Neural cell (in vitro differentiated cells): ENCODE measurements around the gene SCD. TPM values are rescaled to one million over a fixed set of nuclear protein-coding genes. Genes with fewer than 3 reads are reported as not detected.

Source experiments
- H2AFZ ChIP-seq: fragments of 200-600, 300-800 bp; sonication (generic), shearing (Covaris generic); 2 replicates; pipeline ENCODE4 v1.6.0; 2014; ENCODE audit warnings: low read depth, mild to moderate bottlenecking, antibody characterized with exemption, low read length, moderate library complexity
- H3F3A ChIP-seq: fragments of 200-600 bp; shearing (Covaris generic); 2 replicates; pipeline ENCODE4 v1.6.1; 2016; ENCODE audit warnings: mild to moderate bottlenecking, moderate library complexity, mixed read lengths, antibody characterized with exemption, low read length; ENCODE audit not compliant: insufficient read depth, poor library complexity, severe bottlenecking
- H3K27ac ChIP-seq: fragments of 200-600, 300-800 bp; sonication (generic), shearing (Covaris generic); 2 replicates; pipeline ENCODE4 v1.5.1; 2014; ENCODE audit warnings: mild to moderate bottlenecking, low read length, moderate library complexity
- H3K27me3 ChIP-seq: fragments of 300-800, 200-600 bp; sonication (generic), shearing (Covaris generic); 2 replicates; pipeline ENCODE4 v1.6.0; 2014; ENCODE audit warnings: mild to moderate bottlenecking, low read depth, low read length, moderate library complexity; ENCODE audit not compliant: insufficient read depth
- H3K36me3 ChIP-seq: fragments of 300-800, 200-600 bp; sonication (generic), shearing (Covaris generic); 2 replicates; pipeline ENCODE4 v1.5.1; 2014; ENCODE audit warnings: mild to moderate bottlenecking, antibody characterized with exemption, low read length, moderate library complexity; ENCODE audit not compliant: insufficient read depth
- H3K4me2 ChIP-seq: fragments of 300-800, 200-600 bp; sonication (generic), shearing (Covaris generic); 2 replicates; pipeline ENCODE4 v1.6.0; 2014; ENCODE audit warnings: mild to moderate bottlenecking, low read length
- H3K4me3 ChIP-seq: fragments of 300-800, 200-600 bp; sonication (generic), shearing (Covaris generic); 2 replicates; pipeline ENCODE4 v1.5.1; 2014; ENCODE audit warnings: mild to moderate bottlenecking, low read length, moderate library complexity
- H3K79me2 ChIP-seq: fragments of 200-600 bp; shearing (Covaris generic); replicated peaks from 2 replicates; pipeline ENCODE4 v1.6.0; 2014; ENCODE audit warnings: mild to moderate bottlenecking, low read length, moderate library complexity; ENCODE audit not compliant: insufficient read depth
- H3K9ac ChIP-seq: fragments of 300-800, 200-600 bp; sonication (generic), shearing (Covaris generic); 2 replicates; pipeline ENCODE4 v1.6.1; 2016; ENCODE audit warnings: mild to moderate bottlenecking, low read length, mixed read lengths
- H3K9me2 ChIP-seq: fragments of 200-600 bp; shearing (Covaris generic); 2 replicates; pipeline ENCODE4 v1.6.1; 2016; ENCODE audit warnings: mild to moderate bottlenecking, low read length, mixed read lengths; ENCODE audit not compliant: insufficient read depth
- H3K9me3 ChIP-seq: fragments of 200-600, 300-800 bp; sonication (generic), shearing (Covaris generic); 2 replicates; pipeline ENCODE4 v1.6.1; 2016; ENCODE audit warnings: mild to moderate bottlenecking, mixed run types, low read length, moderate library complexity, mixed read lengths
- H4K20me1 ChIP-seq: fragments of 200-600 bp; shearing (Covaris generic); 2 replicates; pipeline ENCODE4 v1.6.1; 2016; ENCODE audit warnings: mild to moderate bottlenecking, mixed run types; ENCODE audit not compliant: insufficient read depth
- EP300 ChIP-seq: fragments of 450-650 bp; conservative IDR thresholded peaks from 2 replicates; pipeline ENCODE4 v1.6.1; 2014; ENCODE audit warnings: antibody characterized with exemption, mild to moderate bottlenecking, moderate library complexity; ENCODE audit not compliant: poor library complexity, severe bottlenecking
- EZH2 ChIP-seq: fragments of 200-600, 300-800 bp; shearing (Covaris generic), sonication (generic); IDR thresholded peaks from 2 replicates; pipeline ENCODE4 v1.6.1; 2014; ENCODE audit warnings: antibody characterized with exemption, low read length, borderline replicate concordance, mild to moderate bottlenecking; ENCODE audit not compliant: insufficient read depth, poor library complexity, severe bottlenecking
- MXI1 ChIP-seq: fragments of 450-650 bp; conservative IDR thresholded peaks from 2 replicates; pipeline ENCODE4 v1.6.1; 2014; ENCODE audit warnings: antibody characterized with exemption, mild to moderate bottlenecking; ENCODE audit not compliant: poor library complexity, severe bottlenecking
- POLR2AphosphoS5 ChIP-seq: IDR thresholded peaks from 2 replicates; pipeline ENCODE4 v1.6.1; 2012
- RAD21 ChIP-seq: fragments of 450-650 bp; conservative IDR thresholded peaks from 2 replicates; pipeline ENCODE4 v1.6.1; 2014; ENCODE audit warnings: antibody characterized with exemption, mild to moderate bottlenecking, moderate library complexity
- REST ChIP-seq: IDR thresholded peaks from 2 replicates; pipeline ENCODE4 v1.6.1; 2012; ENCODE audit warnings: borderline replicate concordance
- SMC3 ChIP-seq: fragments of 450-650 bp; conservative IDR thresholded peaks from 2 replicates; pipeline ENCODE4 v1.6.1; 2014; ENCODE audit warnings: antibody characterized with exemption, mild to moderate bottlenecking, moderate library complexity; ENCODE audit not compliant: poor library complexity
- TAF1 ChIP-seq: IDR thresholded peaks from 2 replicates; pipeline ENCODE4 v1.6.1; 2012; ENCODE audit warnings: low read depth
- polyA plus RNA-seq: library from polyadenylated mRNA; depleted of rRNA; stranded (reverse); fragments of >200 nt; gene quantifications from 2 replicates; pipeline ENCODE4 v1.2.3, GENCODE V29; 2014
- TF ChIP-seq, protein P1 (sequence below): fragments of 450-650 bp; IDR thresholded peaks from 2 replicates; pipeline ENCODE4 v1.5.1; 2014; ENCODE audit warnings: antibody characterized with exemption, mild to moderate bottlenecking, moderate library complexity; ENCODE audit not compliant: poor library complexity, severe bottlenecking

The SCD gene
- polyA plus RNA-seq, 1 donor from 2014 or later, result 82.9 TPM

GRCh38 chr10:100391163-100392002 is 44.4 kb downstream of the SCD start:
- H3K9me3 ChIP-seq, result no peaks in the 10 kb centered on the region
- H3K79me2 ChIP-seq, result no peaks in the 10 kb centered on the region
- H3K4me2 ChIP-seq, result no peak overlapping the region
- H3K27me3 ChIP-seq, result no peaks in the 10 kb centered on the region
- H3K9ac ChIP-seq, result no peak overlapping the region
- no peak overlapping the region for H3K4me3 ChIP-seq
- TF ChIP-seq POLR2AphosphoS5, result no peak
- no peak for TF ChIP-seq REST
- no peak for TF ChIP-seq EZH2
- TF ChIP-seq EP300, result no peak
- TF ChIP-seq RAD21, result no peak
- TF ChIP-seq TAF1, result no peak
- TF ChIP-seq SMC3, result no peak
- TF ChIP-seq, protein P1, sequence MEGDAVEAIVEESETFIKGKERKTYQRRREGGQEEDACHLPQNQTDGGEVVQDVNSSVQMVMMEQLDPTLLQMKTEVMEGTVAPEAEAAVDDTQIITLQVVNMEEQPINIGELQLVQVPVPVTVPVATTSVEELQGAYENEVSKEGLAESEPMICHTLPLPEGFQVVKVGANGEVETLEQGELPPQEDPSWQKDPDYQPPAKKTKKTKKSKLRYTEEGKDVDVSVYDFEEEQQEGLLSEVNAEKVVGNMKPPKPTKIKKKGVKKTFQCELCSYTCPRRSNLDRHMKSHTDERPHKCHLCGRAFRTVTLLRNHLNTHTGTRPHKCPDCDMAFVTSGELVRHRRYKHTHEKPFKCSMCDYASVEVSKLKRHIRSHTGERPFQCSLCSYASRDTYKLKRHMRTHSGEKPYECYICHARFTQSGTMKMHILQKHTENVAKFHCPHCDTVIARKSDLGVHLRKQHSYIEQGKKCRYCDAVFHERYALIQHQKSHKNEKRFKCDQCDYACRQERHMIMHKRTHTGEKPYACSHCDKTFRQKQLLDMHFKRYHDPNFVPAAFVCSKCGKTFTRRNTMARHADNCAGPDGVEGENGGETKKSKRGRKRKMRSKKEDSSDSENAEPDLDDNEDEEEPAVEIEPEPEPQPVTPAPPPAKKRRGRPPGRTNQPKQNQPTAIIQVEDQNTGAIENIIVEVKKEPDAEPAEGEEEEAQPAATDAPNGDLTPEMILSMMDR, result no peak
- no peak for TF ChIP-seq MXI1
- H3K27ac ChIP-seq, result no peak overlapping the region
- no peaks in the 10 kb centered on the region for H3K36me3 ChIP-seq
- no peaks in the 10 kb centered on the region for H4K20me1 ChIP-seq
- no peak overlapping the region for H2AFZ ChIP-seq
- no peaks in the 10 kb centered on the region for H3F3A ChIP-seq
- no peaks in the 10 kb centered on the region for H3K9me2 ChIP-seq

- no peaks in the 10 kb centered on the region for H3K9me2 ChIP-seq
- H3K36me3 ChIP-seq, result no peaks in the 10 kb centered on the region
- no peaks in the 10 kb centered on the region for H4K20me1 ChIP-seq
- TF ChIP-seq SMC3 (no peak), REST (no peak), MXI1 (no peak), TAF1 (no peak), EZH2 (no peak), POLR2AphosphoS5 (no peak), RAD21 (no peak), EP300 (no peak)
- TF ChIP-seq, protein P1, result no peak
- H3F3A ChIP-seq, result no peaks in the 10 kb centered on the region
- H3K4me3 ChIP-seq, result no peak overlapping the region
- no peak overlapping the region for H2AFZ ChIP-seq
- no peak overlapping the region for H3K27ac ChIP-seq
- no peaks in the 10 kb centered on the region for H3K27me3 ChIP-seq
- no peaks in the 10 kb centered on the region for H3K79me2 ChIP-seq
- no peak overlapping the region for H3K9ac ChIP-seq
- no peaks in the 10 kb centered on the region for H3K9me3 ChIP-seq
- H3K4me2 ChIP-seq, result no peak overlapping the region
These were observed 45.6 kb downstream of the SCD start for GRCh38 chr10:100392686-100393003.
